Mesenchymal stem cell (in vitro differentiated cells and primary cell): ENCODE measurements around the gene TVP23A.

Experiments
- DNase-seq: peaks from one replicate; pipeline ENCODE4 v3.0.0-alpha.2; 2013
- H2AFZ ChIP-seq: one replicate; pipeline ENCODE4 v1.6.1; 2013; ENCODE audit warnings: low read depth, mild to moderate bottlenecking, control low read depth, inconsistent platforms, low read length, moderate library complexity
- H2AK5ac ChIP-seq: 2 replicates; pipeline ENCODE4 v1.6.1; 2013; ENCODE audit warnings: low read length, moderate library complexity, mild to moderate bottlenecking, inconsistent platforms; ENCODE audit not compliant: severe bottlenecking
- H2BK120ac ChIP-seq: one replicate; pipeline ENCODE4 v1.6.1; 2013; ENCODE audit warnings: low read depth, mild to moderate bottlenecking, inconsistent platforms, low read length, moderate library complexity
- H2BK12ac ChIP-seq, 2 experiments: one replicate each; pipeline ENCODE4 v1.6.1; 2013; ENCODE audit warnings: inconsistent platforms in 2 of 2, low read length in 2 of 2, mild to moderate bottlenecking in 2 of 2, moderate library complexity in 2 of 2, control low read depth in 1 of 2
- H2BK15ac ChIP-seq: one replicate; pipeline ENCODE4 v1.6.1; 2013; ENCODE audit warnings: mild to moderate bottlenecking, low read depth, inconsistent platforms; ENCODE audit not compliant: poor library complexity, severe bottlenecking
- H2BK5ac ChIP-seq: 2 replicates; pipeline ENCODE4 v1.6.1; 2013; ENCODE audit warnings: low read depth, mild to moderate bottlenecking, low read length, control low read depth, inconsistent platforms; ENCODE audit not compliant: poor library complexity, severe bottlenecking
- H3K14ac ChIP-seq, 2 experiments: one replicate each; pipeline ENCODE4 v1.6.1; 2013; ENCODE audit warnings: inconsistent platforms in 2 of 2, low read length in 2 of 2, control low read depth in 1 of 2, mild to moderate bottlenecking in 1 of 2, moderate library complexity in 1 of 2
- H3K18ac ChIP-seq, 2 experiments: one replicate each; pipeline ENCODE4 v1.6.1; 2013; ENCODE audit warnings: inconsistent platforms in 2 of 2, low read length in 2 of 2, control low read depth in 1 of 2, low read depth in 1 of 2, mild to moderate bottlenecking in 1 of 2
- H3K23ac ChIP-seq, 2 experiments: one replicate each; pipeline ENCODE4 v1.6.1; 2013; ENCODE audit warnings: inconsistent platforms in 2 of 2, low read length in 2 of 2, mild to moderate bottlenecking in 2 of 2, moderate library complexity in 2 of 2, control low read depth in 1 of 2
- H3K27ac ChIP-seq: 2 replicates; pipeline ENCODE4 v1.5.1; 2013; ENCODE audit warnings: mild to moderate bottlenecking, moderate library complexity, low read length, control low read depth, inconsistent platforms; ENCODE audit not compliant: poor library complexity, severe bottlenecking
- H3K27me3 ChIP-seq, 2 experiments: 2 replicates each; pipeline versions ENCODE4 v1.6.1 to v1.7.0; 2013; ENCODE audit warnings: low read length in 2 of 2, mild to moderate bottlenecking in 2 of 2, moderate library complexity in 2 of 2, control low read depth in 1 of 2, inconsistent platforms in 1 of 2; ENCODE audit not compliant: control insufficient read depth in 1 of 2, insufficient read depth in 1 of 2
- H3K36me3 ChIP-seq, 2 experiments: 2 replicates each; pipeline versions ENCODE4 v1.6.1 to v1.7.0; 2013; ENCODE audit warnings: low read length in 2 of 2, control low read depth in 1 of 2, inconsistent platforms in 1 of 2, low read depth in 1 of 2, mild to moderate bottlenecking in 1 of 2; ENCODE audit not compliant: insufficient read depth in 2 of 2, control insufficient read depth in 1 of 2
- H3K4ac ChIP-seq, 2 experiments: one replicate each; pipeline ENCODE4 v1.6.1; 2013; ENCODE audit warnings: inconsistent platforms in 2 of 2, low read length in 2 of 2, mild to moderate bottlenecking in 2 of 2, moderate library complexity in 2 of 2, control low read depth in 1 of 2, low read depth in 1 of 2
- H3K4me1 ChIP-seq: 2 replicates; pipeline ENCODE4 v1.6.1; 2013; ENCODE audit warnings: low read depth, low read length, control low read depth; ENCODE audit not compliant: control insufficient read depth, insufficient read depth
- H3K4me2 ChIP-seq: 2 replicates; pipeline ENCODE4 v1.6.1; 2013; ENCODE audit warnings: low read length, mild to moderate bottlenecking, inconsistent platforms; ENCODE audit not compliant: poor library complexity, severe bottlenecking
- H3K4me3 ChIP-seq, 2 experiments: 2 replicates each; pipeline versions ENCODE4 v1.5.1 to v1.7.0; 2013; ENCODE audit warnings: low read length in 2 of 2, mild to moderate bottlenecking in 2 of 2, control low read depth in 1 of 2, low read depth in 1 of 2; ENCODE audit not compliant: insufficient read depth in 1 of 2
- H3K79me1 ChIP-seq: replicated peaks from 2 replicates; pipeline ENCODE4 v1.6.1; 2013; ENCODE audit warnings: mild to moderate bottlenecking, control low read depth, low read length, inconsistent platforms; ENCODE audit not compliant: poor library complexity, severe bottlenecking
- H3K9ac ChIP-seq: 2 replicates; pipeline ENCODE4 v1.7.0; 2013; ENCODE audit warnings: mild to moderate bottlenecking, low read length, moderate library complexity
- H3K9me3 ChIP-seq: 2 replicates; pipeline ENCODE4 v1.7.0; 2013; ENCODE audit warnings: mild to moderate bottlenecking, low read length; ENCODE audit not compliant: control insufficient read depth
- H4K8ac ChIP-seq: one replicate; pipeline ENCODE4 v1.6.1; 2013; ENCODE audit warnings: inconsistent platforms, mild to moderate bottlenecking, low read length, moderate library complexity
- H4K91ac ChIP-seq: one replicate; pipeline ENCODE4 v1.6.1; 2013; ENCODE audit warnings: mild to moderate bottlenecking, low read length, inconsistent platforms
- WGBS: methylation state at CpG from one replicate; pipeline ENCODE4 v1.1.7; 2013; ENCODE audit warnings: mixed read lengths; 5-methylcytosine and 5-hydroxymethylcytosine counted together

Gene TVP23A

DNA sequence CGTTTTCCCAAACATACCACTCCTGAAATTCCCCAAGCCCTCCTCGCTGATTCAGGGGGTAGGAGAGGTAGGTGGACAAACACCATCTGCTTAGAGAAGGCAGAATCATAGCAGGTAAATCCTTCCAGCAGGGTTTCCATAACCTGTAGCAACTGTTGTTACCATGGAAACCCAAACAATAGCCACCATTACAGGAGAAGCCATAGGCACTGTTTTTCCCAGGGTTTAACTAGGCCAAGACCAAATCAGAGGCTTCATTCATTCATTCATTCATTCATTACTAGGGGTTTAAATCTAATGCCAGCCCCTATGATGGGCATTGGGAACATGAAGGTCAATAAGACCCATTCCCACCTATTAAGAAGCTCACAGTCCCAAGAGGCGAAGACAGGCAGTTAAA is 32.9 kb upstream of the TVP23A start:
- Histone ChIP-seq H2BK15ac (no peak overlapping the region), H3K9ac (no peak overlapping the region), H2BK5ac (no peak overlapping the region), H4K91ac (no peak overlapping the region), H3K18ac (no peak overlapping the region), H3K36me3 (no peaks in the 10 kb centered on the region), H3K9me3 (no peaks in the 10 kb centered on the region), H2AFZ (no peak overlapping the region), H2AK5ac (no peak overlapping the region), H3K4me3 (no peak overlapping the region), H3K79me1 (no peaks in the 10 kb centered on the region), H2BK120ac (no peak overlapping the region), H3K4ac (no peak overlapping the region), H3K14ac (no peak overlapping the region), H2BK12ac (no peak overlapping the region), H3K27ac (no peak overlapping the region), H3K23ac (no peak overlapping the region), H4K8ac (no peak overlapping the region), H3K4me1 (no peaks in the 10 kb centered on the region), H3K4me2 (no peak overlapping the region), H3K27me3 (peaks cover 0 to 10% of the 10 kb centered on the region in 2 experiments)
- DNase-seq: no peak
- WGBS: 55% methylated on average over 1 of the region's 3 CpGs

GRCh38 chr16:10850478-10850850 is 31.9 kb upstream of the TVP23A start:
- Histone ChIP-seq H3K18ac (no peak overlapping the region), H3K79me1 (no peaks in the 10 kb centered on the region), H3K4me1 (no peaks in the 10 kb centered on the region), H3K23ac (no peak overlapping the region), H2BK15ac (no peak overlapping the region), H3K4me2 (no peak overlapping the region), H4K8ac (no peak overlapping the region), H3K9ac (no peak overlapping the region), H2BK5ac (no peak overlapping the region), H2AFZ (no peak overlapping the region), H2BK120ac (no peak overlapping the region), H3K27ac (no peak overlapping the region), H4K91ac (no peak overlapping the region), H3K36me3 (no peaks in the 10 kb centered on the region), H3K4ac (no peak overlapping the region), H2AK5ac (no peak overlapping the region), H2BK12ac (no peak overlapping the region), H3K9me3 (no peaks in the 10 kb centered on the region), H3K14ac (no peak overlapping the region), H3K4me3 (no peak overlapping the region), H3K27me3 (peaks cover 0 to 10% of the 10 kb centered on the region in 2 experiments)
- 48% methylated on average over 3 of the region's 4 CpGs for WGBS
- DNase-seq: no peak

DNA sequence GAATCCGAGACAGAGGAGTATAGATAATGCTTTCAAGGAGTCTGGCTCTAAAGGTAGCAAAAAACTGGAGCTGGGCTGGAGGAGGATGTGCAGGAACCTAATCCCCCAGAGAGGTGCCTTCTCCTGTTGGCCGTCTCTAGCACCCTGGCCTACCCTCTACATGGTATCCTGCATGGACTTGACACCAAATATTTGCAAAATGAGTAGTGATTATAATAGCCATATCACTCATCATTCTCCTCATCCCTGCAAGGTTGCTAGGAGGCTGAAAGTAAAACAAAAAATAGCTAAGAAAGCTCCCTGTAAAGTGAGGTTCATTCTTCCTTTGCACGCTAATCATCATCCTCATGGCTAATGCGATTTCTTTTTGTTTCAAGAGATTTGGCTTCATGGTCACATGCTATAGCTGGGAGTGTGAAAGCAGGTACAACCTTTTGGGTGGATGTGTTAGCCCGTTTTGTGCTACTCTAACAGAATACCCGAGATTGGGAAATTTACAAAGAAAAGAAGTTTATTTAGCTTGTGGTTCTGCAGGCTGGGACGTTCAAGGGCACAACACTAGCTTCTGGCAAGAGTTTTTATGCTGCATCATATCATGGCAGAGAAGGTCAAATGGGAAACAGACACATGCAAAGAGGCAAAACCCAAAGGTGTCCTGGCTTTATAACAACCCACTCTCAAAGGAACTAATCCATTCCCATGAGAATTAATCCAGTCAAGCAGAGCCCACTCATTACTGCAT is 31.3 kb upstream of the TVP23A start:
- H2BK15ac ChIP-seq: no peak overlapping the region
- H3K27ac ChIP-seq: no peak overlapping the region
- no peak overlapping the region for H3K9ac ChIP-seq
- H2AK5ac ChIP-seq: no peak overlapping the region
- no peaks in the 10 kb centered on the region for H3K4me1 ChIP-seq
- no peak overlapping the region for H3K4me2 ChIP-seq
- H3K27me3 ChIP-seq: peaks cover 0 to 10% of the 10 kb centered on the region in 2 experiments
- H3K4me3 ChIP-seq: no peak overlapping the region
- no peak overlapping the region for H2BK12ac ChIP-seq
- no peak overlapping the region for H2AFZ ChIP-seq
- no peak overlapping the region for H3K14ac ChIP-seq
- no peaks in the 10 kb centered on the region for H3K36me3 ChIP-seq
- H4K8ac ChIP-seq: no peak overlapping the region
- no peak overlapping the region for H4K91ac ChIP-seq
- H3K9me3 ChIP-seq: no peaks in the 10 kb centered on the region
- DNase-seq: no peak
- no peak overlapping the region for H3K18ac ChIP-seq
- no peak overlapping the region for H2BK5ac ChIP-seq
- H3K23ac ChIP-seq: no peak overlapping the region
- no peak overlapping the region for H2BK120ac ChIP-seq
- no peaks in the 10 kb centered on the region for H3K79me1 ChIP-seq
- H3K4ac ChIP-seq: no peak overlapping the region
- 54% methylated on average over 6 of the region's 7 CpGs for WGBS

- H2AFZ ChIP-seq: no peak overlapping the region
- H3K23ac ChIP-seq: no peak overlapping the region
- H3K79me1 ChIP-seq: no peaks in the 10 kb centered on the region
- H2BK5ac ChIP-seq: no peak overlapping the region
- H2BK120ac ChIP-seq: no peak overlapping the region
- H3K36me3 ChIP-seq: no peaks in the 10 kb centered on the region
- no peak overlapping the region for H4K8ac ChIP-seq
- peaks cover 0 to 20% of the 10 kb centered on the region in 2 experiments for H3K27me3 ChIP-seq
- no peak overlapping the region for H4K91ac ChIP-seq
- H3K4me1 ChIP-seq: no peaks in the 10 kb centered on the region
- 58% methylated on average over 2 of the region's 2 CpGs for WGBS
- H3K18ac ChIP-seq: no peak overlapping the region
- H2AK5ac ChIP-seq: no peak overlapping the region
- H3K4ac ChIP-seq: no peak overlapping the region
- H3K4me2 ChIP-seq: no peak overlapping the region
- no peak overlapping the region for H2BK12ac ChIP-seq
- H3K27ac ChIP-seq: no peak overlapping the region
- H3K9ac ChIP-seq: no peak overlapping the region
- DNase-seq: no peak
- H3K9me3 ChIP-seq: no peaks in the 10 kb centered on the region
- H2BK15ac ChIP-seq: no peak overlapping the region
- no peak overlapping the region for H3K4me3 ChIP-seq
- H3K14ac ChIP-seq: no peak overlapping the region
Measured at GRCh38 chr16:10847176-10847575, 28.6 kb upstream of the TVP23A start.
